Activated T-helper 1 cell treated with anti-CD3 and anti-CD28 coated beads, Interleukin-2, amount 50 U/mL, for 16 hours (primary cell): Measurements from ENCODE around the gene APBB2.
"Not testable (repeated sequence)": the region's sequence is repeated elsewhere in the genome, so short reads cannot be mapped to it uniquely, and the experiment has no call there.

Experiments used
- DNase-seq, 2 donors: peaks; one replicate each; pipeline ENCODE4 v3.0.0-alpha.2; 2020; ENCODE audit warnings: low read depth in 1 of 2, low spot score in 1 of 2

Gene APBB2

DNA sequence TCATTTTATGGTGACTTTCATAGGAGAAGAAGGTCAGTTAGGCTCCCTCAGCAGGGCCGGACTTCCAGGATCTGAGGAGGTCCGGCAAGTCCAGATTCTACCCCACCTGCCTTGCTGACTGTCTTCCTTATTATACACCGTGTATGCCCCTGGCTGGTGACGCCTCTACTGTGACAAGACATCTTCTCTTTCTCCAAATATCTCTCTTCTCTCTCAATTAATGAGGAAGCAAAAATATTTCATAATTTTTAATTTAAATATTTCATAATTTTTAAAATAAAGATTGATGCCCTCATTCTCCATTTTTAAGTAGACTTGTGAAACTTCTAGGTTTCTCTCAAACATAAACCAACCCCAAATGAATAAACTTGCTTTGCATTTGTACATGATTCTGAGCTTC lies 262.1 kb downstream of the APBB2 start:
- DNase-seq, result no peak

DNA sequence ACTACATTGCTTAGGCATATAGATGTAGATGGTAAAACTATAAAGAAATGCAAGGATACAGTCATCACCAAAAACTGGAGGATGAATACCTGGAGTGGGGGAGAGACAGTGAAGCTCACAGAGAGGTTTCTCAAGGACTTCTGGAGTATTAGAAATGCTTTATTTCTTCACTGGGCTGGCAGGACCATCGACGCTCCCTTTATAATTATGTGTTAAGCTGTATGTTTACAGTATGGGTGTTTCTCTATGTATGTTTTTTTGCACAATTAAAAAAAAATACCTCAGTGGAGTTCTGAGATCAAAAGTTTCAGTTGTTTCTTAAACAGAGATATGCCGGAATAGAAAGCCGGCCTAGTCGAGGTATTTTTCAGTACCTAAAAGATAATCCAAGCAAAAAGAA lies 263.3 kb downstream of the APBB2 start:
- DNase-seq, result no peak

DNA sequence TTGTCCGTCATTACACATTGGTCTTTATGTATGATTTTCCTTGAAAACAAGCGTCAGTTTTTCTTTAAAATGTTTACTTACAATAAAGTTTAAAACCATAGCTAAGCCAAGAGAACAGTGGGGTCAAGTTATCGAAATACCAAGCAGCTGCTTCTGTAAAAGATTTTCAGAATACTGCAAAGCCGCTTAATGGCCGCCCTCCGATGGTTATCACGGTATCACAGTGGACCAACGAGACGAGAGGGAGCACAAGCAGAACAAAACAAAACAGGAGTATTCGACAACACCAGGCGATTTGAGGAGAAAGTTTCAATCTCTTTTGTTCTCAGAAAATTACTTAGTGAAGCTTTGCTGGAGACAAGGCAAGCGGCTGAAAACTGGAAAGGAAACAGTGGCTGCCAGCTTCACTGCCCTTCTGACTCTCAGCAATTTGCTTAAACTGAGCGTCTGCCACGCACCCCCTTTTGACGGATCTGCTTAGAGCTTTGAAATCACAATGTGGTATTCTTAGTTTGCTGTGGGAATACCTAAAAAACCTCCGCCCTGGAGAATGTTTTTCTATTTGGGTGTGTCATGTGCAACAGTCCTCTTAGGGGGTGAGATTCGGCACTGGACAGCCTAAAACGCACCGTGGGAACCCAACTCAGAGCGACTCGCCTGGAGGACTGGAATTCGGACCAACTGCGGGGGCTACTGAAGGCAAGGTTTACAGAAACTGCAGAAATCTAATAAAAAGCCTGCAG lies 264.8 kb downstream of the APBB2 start:
- DNase-seq, result no peak

DNA sequence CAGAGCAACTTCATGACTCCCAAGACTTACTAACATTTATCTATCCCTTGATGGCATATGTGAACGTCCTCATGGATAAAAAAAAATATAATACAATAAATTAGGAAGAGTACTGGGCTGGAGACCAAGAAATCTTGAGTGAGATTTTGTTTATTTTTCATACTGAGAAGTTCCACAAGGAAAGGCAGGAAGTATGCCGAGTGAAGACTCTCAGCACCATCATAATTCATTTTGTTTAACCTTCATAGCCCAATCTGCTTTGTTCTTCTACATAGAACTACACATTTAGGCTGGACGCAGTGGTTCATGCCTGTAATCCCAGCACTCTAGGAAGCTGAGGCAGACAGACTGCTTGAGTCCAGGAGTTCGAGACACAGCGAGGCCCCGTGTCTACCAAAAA lies 266.3 kb downstream of the APBB2 start:
- no peak for DNase-seq

DNA sequence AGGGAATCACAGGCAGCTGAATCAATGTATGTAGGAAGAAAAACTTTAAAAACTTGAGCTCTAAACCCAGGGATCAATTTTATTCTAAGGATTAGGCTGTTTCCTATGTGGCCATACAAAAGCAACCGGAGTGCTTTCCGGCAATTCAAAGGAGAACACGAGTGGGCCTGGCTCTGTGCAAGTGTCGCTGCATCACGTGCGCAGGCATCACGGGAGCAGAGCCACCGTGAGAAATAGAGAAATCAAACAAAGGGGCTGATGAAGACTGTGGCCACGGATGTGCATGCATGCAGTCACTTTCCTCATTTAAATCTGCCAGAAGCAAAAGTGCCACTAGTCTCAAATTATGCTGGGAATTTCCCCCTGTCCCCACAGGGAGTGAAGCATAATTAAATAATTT lies 267.7 kb downstream of the APBB2 start:
- no peak for DNase-seq

DNA sequence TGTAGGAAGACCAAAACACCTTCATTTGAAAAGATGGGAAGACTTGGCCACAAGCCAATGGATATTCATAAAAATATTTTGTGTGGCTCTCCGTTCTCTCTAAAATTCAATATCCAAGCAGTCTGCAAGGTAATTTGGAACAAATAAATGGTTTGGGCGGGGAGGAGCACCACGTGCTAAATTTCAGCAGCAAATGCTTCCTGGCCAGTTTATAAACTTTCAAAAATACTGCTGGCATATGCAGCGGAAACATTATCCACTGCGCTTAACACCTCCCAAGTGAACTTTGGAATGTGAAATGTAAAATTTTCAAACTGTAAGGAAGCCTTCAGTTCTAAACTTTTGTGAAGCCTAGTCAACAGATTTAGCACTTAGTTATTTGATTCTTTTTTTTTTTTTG lies 273.6 kb downstream of the APBB2 start:
- DNase-seq, result no peak

DNA sequence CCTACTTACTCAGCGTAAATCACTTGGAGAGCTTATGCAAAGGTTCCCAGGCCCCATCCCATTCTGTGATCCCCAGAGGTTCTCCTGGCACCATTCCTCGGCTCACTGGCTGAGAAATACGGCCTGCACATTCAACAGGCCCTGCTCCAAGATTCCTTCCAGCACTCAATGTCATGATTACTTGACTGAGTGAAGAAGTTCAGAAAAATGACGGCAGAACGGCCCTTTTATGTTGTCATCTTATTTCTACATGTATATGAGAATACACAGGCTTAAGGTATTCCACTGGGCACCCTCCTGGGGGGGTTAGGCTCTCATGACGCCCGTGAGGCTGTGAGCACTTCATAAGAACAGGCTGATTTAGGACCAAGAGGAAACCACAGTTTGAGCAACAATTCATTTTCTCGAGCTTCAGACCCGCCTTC lies 274.0 kb downstream of the APBB2 start:
- no peak for DNase-seq

DNA sequence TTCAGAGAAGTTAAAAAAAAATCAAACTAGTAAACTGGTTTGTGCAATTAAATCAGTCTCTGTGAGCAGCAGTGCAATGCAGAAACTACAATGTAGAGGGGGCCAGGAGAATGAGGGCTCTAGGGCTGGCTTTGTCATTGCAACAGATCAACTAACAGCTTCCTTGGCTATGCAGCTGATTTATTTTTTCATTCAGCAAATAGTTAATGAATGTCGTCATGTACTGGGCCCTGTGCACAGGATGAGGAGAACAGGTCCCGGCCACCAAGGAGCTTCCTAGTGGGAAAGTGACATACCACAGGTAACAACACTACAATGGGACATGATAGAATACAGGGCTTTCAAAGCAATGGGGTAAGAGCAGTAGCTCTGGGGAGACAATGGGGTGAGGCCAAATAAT lies 274.5 kb downstream of the APBB2 start:
- DNase-seq, result no peak

DNA sequence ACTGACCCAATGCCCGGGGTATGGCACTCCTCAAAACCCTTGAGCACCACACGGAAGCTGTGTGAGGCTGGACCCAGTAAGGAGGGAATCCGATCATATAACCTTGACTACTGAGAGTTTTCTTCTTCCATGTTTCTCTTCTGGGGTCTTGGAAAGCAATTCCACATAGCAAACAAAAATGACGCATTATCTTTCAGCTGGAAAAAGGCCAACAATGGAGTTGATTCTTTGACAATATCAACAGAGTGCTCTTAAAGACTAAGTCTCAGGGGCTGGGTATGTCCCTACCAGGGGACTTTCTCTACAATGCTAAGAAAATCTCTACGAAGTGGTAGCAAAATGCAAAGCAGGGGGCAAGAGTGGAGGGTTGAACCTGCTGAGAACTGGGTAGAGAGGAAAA lies 276.0 kb downstream of the APBB2 start:
- no peak for DNase-seq

DNA sequence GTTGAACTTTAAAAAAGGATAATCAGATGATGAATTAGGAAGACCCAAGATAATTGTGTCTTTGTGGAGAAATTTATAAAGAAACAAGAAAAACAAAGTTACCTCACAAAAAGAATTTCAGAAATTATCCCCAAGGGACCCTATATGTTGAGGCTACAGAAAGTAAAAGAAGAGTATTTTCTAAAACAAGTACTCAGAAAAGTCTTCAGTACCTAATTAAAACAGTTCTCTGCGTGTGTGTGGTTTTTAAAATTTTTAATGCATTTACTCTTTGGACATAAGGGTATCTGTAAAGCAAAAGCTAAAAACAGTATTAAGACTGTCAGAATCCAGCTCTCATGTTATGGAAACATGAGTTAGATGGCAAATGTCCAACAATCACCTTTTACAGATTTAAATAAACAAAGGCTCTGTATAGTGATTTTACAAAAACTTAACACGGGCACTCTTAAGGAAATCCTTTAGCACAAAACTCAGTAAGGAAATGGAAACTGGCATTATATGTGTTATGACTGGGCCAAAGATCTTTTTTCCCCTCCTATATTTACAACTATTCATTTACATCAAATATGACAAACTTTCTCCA lies 277.1 kb downstream of the APBB2 start:
- DNase-seq, result no peak

DNA sequence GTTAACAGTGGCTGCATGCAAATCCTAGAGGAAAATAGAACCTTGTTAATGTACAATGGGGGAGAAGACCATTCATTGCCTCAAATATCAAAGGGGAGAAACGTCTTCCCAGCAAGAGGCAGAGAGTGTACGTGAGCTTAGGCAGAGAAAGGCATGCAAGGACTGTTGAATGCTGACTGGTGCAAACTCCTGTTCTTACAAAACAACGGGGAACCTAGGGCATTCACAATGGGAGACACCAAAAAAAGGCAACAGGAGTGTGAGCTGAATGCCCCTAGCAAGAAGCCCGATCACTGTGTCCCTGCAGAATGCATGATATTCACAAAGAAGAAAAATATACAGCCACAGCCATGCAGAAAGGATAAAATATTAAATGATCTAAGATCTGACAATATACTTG lies 279.7 kb downstream of the APBB2 start:
- no peak for DNase-seq

DNA sequence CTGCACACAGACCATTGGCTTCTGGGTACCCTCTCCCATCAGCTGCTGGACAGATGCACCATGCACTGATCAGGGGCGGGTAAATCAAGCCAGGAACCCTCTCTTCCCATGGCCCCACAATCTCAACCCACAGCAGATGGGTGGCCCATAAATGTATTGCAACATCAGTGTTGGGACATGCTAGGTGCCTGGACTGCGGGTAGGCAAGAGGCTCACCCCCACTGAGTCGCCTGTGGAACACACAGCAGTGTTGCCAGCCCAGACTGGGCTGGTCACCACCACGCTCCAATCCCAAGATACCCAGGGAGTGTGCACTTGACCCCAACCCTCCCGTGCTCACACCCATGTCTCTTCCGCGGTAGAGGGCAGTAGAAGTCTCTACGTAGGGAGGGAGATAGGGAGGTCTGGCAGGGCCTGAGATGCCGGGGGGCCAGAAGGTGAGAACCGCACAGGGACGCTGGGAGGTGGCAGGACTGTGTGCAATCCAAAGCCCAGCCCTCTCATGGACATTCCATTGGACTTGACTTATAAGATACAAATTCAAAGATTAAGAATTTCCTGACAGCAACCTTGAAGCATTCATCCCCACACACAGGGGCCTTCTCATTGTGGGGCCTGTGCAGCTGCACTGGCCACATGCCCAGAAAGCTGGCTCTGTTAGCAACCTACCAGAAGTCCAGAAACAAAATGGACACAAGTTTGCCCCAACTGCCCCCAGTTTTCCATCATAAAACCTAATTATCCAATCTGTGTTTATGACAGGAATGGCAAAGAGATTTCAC lies 280.9 kb downstream of the APBB2 start:
- no peak for DNase-seq

DNA sequence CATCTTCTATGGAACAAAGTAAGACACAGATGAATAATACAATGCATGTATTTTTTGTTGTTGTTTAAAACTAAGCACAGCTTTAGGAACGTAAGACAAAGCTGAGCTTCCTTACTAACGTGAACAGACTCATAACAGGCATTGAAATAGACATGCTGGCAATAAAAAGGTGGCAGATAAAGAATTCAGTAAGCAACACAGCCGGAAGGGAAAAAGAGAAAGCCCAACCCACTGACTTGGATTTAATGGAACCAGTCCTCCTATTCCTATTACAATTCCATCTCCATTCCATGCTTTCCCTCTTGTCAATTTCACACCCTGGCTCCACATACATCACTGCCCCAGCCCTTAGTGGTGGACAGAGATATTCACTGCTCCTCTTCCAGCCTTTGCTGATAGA lies 282.5 kb downstream of the APBB2 start:
- DNase-seq, result no peak

DNA sequence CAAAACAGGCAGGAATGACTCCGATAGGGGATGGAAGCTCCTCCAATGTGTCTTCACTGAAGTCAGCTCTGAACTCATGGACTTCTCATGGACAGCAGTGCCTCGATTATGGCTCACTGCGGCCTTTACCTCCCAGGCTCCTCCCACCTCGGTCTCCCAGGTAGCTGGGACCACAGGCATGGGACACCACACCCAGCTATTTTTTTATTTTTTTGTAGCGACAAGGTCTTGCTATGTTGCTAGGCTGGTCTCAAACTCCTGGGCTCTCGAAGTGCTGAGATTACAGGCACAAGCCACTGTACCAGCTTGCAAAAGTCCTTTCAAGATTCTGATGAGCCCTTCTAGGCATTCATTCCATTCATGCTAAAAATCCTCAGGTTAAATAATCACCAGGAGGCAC lies 283.1 kb downstream of the APBB2 start:
- no peak for DNase-seq

DNA sequence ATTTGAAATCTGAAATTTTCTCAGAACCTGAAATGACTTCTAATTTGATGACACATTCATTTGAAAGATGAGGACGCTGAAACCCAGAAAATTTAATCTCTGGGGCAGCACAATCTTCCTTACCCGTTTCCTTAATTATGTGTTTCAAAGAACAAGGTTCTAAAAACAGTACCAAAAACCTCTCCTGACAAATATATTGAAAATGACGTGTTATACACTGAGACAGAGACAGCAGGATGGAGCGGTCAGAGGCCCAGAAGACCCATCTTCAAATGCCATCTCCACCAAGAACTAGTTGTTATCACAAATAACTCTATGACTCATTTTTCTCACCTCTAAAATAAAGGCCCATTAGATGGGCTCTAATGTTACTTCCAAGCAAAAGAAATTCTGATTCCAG lies 287.3 kb downstream of the APBB2 start:
- no peak for DNase-seq

DNA sequence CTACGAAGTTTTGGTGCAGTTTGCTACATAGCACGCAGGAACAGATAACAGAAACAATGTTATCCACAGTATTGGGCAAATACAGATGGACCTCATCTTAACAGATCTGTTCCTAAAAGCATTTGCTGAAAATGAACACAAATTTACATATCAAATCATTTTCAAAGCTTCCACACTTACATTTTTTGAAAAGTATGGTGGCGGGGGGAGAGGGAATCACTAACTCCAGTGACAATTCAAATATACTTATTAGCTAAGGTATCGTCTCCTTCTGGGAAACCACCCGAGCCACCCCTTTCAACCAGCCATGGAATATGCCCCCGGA lies 289.6 kb downstream of the APBB2 start:
- no peak for DNase-seq

DNA sequence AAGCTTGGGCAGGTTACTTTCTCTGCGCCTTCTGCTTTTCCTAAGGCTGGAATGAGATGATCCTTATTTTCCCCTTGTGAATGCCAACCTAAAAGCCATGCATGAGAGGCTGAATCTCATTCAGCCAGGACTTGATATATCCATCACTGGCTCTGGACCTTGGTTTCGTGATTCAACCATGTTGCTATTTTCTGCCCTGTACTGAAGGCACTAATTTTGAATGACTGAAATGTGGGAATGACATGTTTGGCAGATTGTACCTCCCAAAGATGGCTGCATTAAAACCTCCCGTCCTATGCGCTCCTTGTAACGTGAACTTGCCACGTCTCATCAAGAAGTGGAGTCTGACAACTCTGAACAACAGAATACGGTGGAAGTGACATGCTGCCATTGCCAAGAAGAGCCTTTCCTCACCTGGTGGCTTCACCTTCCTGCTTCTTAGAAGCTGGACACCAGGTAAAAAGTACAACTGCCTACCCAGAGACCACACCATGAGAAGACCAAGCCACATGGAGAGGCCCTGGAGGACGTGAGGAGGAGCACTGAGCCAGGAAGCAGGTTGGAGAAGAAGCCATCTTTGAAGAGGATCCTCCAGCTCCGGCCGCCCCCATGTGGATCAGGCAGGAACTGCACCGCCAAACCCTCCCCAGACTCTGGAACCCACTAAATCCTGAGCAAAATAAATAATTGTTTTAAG lies 290.1 kb downstream of the APBB2 start:
- DNase-seq, result peak; percentile 31 to 48

DNA sequence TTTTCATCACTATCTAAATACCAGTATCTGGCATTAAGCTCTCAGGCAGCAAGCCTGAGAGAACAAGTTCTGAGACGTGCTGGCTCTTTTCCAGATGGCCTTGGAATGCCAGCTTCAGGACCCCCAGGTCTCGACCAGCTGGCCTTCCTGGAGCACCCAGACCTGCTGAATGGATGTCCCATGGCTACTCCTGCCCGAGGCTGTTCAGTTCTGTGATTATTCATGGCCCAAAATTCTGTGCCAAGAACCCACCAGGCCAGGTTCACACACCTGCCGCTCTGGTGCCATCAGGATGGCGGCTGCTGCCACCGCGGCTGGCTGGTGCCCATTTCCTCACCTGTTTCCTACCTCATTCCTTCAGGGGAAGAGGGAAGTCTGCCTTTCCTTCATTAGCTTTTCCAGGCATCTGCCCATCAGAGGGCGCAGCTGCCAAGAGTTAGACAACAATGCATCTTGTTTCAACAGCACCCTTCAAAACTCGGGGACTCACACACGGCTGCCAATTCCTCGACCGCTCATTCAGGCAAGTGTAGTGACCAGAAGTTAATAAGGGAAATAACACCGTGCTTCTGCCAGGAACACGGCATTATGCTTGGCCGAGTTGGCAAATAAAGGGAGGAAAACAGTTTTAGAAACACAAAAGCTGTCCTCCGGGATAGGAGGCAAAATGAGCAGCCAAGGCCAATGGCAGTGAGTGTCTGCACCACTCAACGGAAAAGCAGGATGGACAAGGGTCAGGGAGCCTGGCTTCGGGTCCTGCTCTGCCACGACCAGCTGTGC lies 290.8 kb downstream of the APBB2 start:
- no peak for DNase-seq

DNA sequence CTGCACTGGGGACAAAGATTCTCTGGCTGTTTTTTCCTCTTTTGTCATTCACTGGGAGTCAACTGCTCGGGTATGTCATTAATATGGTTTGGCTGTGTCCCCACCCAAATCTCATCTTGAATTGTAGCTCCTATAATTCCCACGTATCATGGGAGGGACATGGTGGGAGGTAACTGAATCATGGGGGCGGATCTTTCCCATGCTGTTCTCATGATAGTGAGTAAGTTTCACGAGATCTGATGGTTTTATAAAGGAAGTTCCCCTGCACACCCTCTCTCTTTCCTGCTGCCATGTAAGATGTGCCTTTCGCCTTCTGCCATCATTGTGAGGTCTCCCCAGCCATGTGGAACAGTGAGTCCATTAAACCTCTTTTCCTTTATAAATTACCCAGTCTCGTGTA lies 294.4 kb downstream of the APBB2 start:
- not testable (repeated sequence) for DNase-seq

DNA sequence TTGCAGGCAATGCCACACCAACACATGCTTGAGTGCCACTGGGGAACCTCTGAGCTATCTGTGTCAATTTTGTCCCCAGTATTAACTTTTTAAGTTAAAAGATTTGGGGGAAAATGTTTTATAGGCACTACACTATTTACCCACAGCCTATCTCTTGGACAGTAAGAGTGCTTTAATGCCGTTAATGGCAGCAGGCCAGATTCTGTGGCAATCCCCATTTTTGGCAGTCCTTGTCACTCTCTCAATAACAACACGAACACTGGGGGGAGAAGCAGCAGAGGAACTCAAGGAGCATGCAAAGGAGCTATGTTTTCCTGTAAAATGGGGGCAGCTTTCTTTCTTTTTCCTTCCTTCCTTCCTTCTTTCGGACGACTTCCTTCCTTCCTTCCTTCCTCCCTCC lies 296.0 kb downstream of the APBB2 start:
- no peak for DNase-seq

DNA sequence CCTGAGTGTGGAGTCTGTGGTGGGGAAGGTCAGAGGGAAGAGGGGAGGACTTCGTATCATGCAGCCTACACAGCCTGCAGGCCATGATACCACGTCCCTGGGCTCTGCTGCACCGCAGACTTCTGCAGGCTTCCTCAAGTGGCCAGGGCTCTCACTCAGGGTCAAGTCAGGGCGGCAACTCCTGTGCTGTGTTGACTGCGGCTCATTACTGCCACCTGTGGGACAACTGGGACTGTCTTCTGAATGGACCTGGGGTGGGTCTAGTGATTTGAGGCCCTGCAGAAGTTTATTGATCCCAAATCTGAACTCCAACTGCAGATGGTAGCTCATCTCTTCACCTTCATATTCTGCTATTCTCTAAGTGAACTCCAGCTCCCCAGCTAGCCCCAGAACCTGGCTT lies 297.5 kb downstream of the APBB2 start:
- no peak for DNase-seq
